Neural progenitor cell (in vitro differentiated cells): ENCODE data around the gene DTD1. TPM values are rescaled to one million over a fixed set of nuclear protein-coding genes. Genes with fewer than 3 reads are reported as not detected.
"Not testable (repeated sequence)": the region's sequence is repeated elsewhere in the genome, so short reads cannot be mapped to it uniquely, and the experiment has no call there.

ENCODE experiments used
- DNase-seq: peaks from one replicate; pipeline ENCODE4 v3.0.0-alpha.2; 2016; ENCODE audit warnings: low spot score
- H2AFZ ChIP-seq: fragments of 200-600 bp; sonication (generic); replicated peaks from 2 replicates; pipeline ENCODE4 v1.6.1; 2016; ENCODE audit warnings: antibody characterized with exemption
- H3F3A ChIP-seq: fragments of 200-600 bp; sonication (generic); 2 replicates; pipeline ENCODE4 v1.6.1; 2016; ENCODE audit warnings: antibody characterized with exemption, low read depth
- H3K27ac ChIP-seq: fragments of 200-600 bp; sonication (generic); 2 replicates; pipeline ENCODE4 v1.5.1; 2016; ENCODE audit warnings: mild to moderate bottlenecking
- H3K27me3 ChIP-seq: fragments of 200-600 bp; sonication (generic); 2 replicates; pipeline ENCODE4 v1.6.1; 2016; ENCODE audit warnings: mild to moderate bottlenecking, moderate library complexity
- H3K36me3 ChIP-seq: fragments of 200-600 bp; sonication (generic); 2 replicates; pipeline ENCODE4 v1.5.1; 2016
- H3K4me1 ChIP-seq: fragments of 200-600 bp; sonication (generic); 2 replicates; pipeline ENCODE4 v1.6.1; 2016; ENCODE audit warnings: mixed run types
- H3K4me2 ChIP-seq: fragments of 200-600 bp; sonication (generic); 2 replicates; pipeline ENCODE4 v1.6.1; 2016
- H3K4me3 ChIP-seq: fragments of 200-600 bp; sonication (generic); 2 replicates; pipeline ENCODE4 v1.5.1; 2016
- H3K79me2 ChIP-seq: fragments of 200-600 bp; sonication (generic); 2 replicates; pipeline ENCODE4 v1.6.1; 2016; ENCODE audit warnings: low read depth
- H3K9ac ChIP-seq: fragments of 200-600 bp; sonication (generic); 2 replicates; pipeline ENCODE4 v1.6.1; 2016
- H3K9me3 ChIP-seq: fragments of 200-600 bp; sonication (generic); 2 replicates; pipeline ENCODE4 v1.5.1; 2016; ENCODE audit warnings: low read depth
- H4K20me1 ChIP-seq: fragments of 200-600 bp; sonication (generic); 2 replicates; pipeline ENCODE4 v1.6.1; 2016; ENCODE audit warnings: low read depth
- H3K27ac Mint-ChIP-seq: 3 replicates; pipeline ENCODE4 v1.8.0; 2021; ENCODE audit warnings: mixed read lengths
- H3K27me3 Mint-ChIP-seq: 2 replicates; pipeline ENCODE4 v1.8.0; 2022; ENCODE audit warnings: low read depth, mild to moderate bottlenecking, inconsistent platforms, moderate library complexity, mixed read lengths; ENCODE audit not compliant: insufficient read depth
- H3K36me3 Mint-ChIP-seq: 3 replicates; pipeline ENCODE4 v1.8.0; 2021; ENCODE audit warnings: mixed read lengths
- H3K4me1 Mint-ChIP-seq: 3 replicates; pipeline ENCODE4 v1.8.0; 2021; ENCODE audit warnings: mixed read lengths
- H3K4me3 Mint-ChIP-seq: 3 replicates; pipeline ENCODE4 v1.8.0; 2021; ENCODE audit warnings: mild to moderate bottlenecking, moderate library complexity, mixed read lengths
- H3K9me3 Mint-ChIP-seq: 3 replicates; pipeline ENCODE4 v1.8.0; 2020; ENCODE audit warnings: mixed read lengths
- CTCF ChIP-seq: fragments of 200-600 bp; sonication (generic); IDR thresholded peaks from 2 replicates; pipeline ENCODE4 v1.5.1; 2017; ENCODE audit warnings: antibody characterized with exemption, mild to moderate bottlenecking
- EZH2 ChIP-seq: fragments of 200-600 bp; sonication (generic); IDR thresholded peaks from 2 replicates; pipeline ENCODE4 v1.6.1; 2017; ENCODE audit warnings: antibody characterized with exemption, mild to moderate bottlenecking, moderate library complexity
- EZH2phosphoT487 ChIP-seq: fragments of 200-600 bp; sonication (generic); IDR thresholded peaks from 2 replicates; pipeline ENCODE4 v1.6.1; 2017; ENCODE audit warnings: antibody characterized with exemption
- total RNA-seq: library from RNA; depleted of rRNA; stranded (reverse); fragments of >200 nt; gene quantifications from 2 replicates; pipeline ENCODE4 v1.2.3, GENCODE V29; 2015; ENCODE audit warnings: low replicate concordance

DTD1 gene
- total RNA-seq, 1 donor from 2014 or later: 92.6 TPM

GRCh38 chr20:18780385-18781130 lies 192.7 kb downstream of the DTD1 start:
- Mint-ChIP-seq H3K27me3 (peaks cover 6% of the 10 kb centered on the region), H3K4me1 (no peaks in the 10 kb centered on the region), H3K36me3 (no peaks in the 10 kb centered on the region), H3K9me3 (no peaks in the 10 kb centered on the region), H3K27ac (no peak overlapping the region), H3K4me3 (no peak overlapping the region)
- Histone ChIP-seq H4K20me1 (no peaks in the 10 kb centered on the region), H3K79me2 (no peaks in the 10 kb centered on the region), H3K27me3 (no peaks in the 10 kb centered on the region), H3K36me3 (no peaks in the 10 kb centered on the region), H3K27ac (no peak overlapping the region), H2AFZ (no peak overlapping the region), H3K9me3 (no peaks in the 10 kb centered on the region), H3K9ac (no peak overlapping the region), H3K4me2 (no peak overlapping the region), H3F3A (no peaks in the 10 kb centered on the region), H3K4me3 (no peak overlapping the region), H3K4me1 (no peaks in the 10 kb centered on the region)
- TF ChIP-seq EZH2: no peak
- no peak for TF ChIP-seq EZH2phosphoT487
- TF ChIP-seq CTCF: no peak
- DNase-seq: no peak

GRCh38 chr20:18781509-18781908 lies 193.7 kb downstream of the DTD1 start:
- Histone ChIP-seq H3K9me3 (no peaks in the 10 kb centered on the region), H3K4me1 (no peaks in the 10 kb centered on the region), H3K36me3 (no peaks in the 10 kb centered on the region), H3K4me2 (no peak overlapping the region), H3K27ac (no peak overlapping the region), H3K4me3 (no peak overlapping the region), H3K9ac (no peak overlapping the region), H4K20me1 (no peaks in the 10 kb centered on the region), H3K79me2 (no peaks in the 10 kb centered on the region), H2AFZ (no peak overlapping the region), H3F3A (no peaks in the 10 kb centered on the region), H3K27me3 (no peaks in the 10 kb centered on the region)
- TF ChIP-seq EZH2phosphoT487 (no peak), EZH2 (no peak), CTCF (no peak)
- no peaks in the 10 kb centered on the region for H3K4me1 Mint-ChIP-seq
- H3K27me3 Mint-ChIP-seq: peaks cover 6% of the 10 kb centered on the region
- no peak overlapping the region for H3K27ac Mint-ChIP-seq
- H3K4me3 Mint-ChIP-seq: no peak overlapping the region
- no peaks in the 10 kb centered on the region for H3K9me3 Mint-ChIP-seq
- no peaks in the 10 kb centered on the region for H3K36me3 Mint-ChIP-seq
- no peak for DNase-seq

- H3K9me3 ChIP-seq: no peaks in the 10 kb centered on the region
- H3K4me1 Mint-ChIP-seq: no peaks in the 10 kb centered on the region
- no peak overlapping the region for H3K27ac Mint-ChIP-seq
- no peaks in the 10 kb centered on the region for H3K79me2 ChIP-seq
- no peak overlapping the region for H2AFZ ChIP-seq
- no peak overlapping the region for H3K9ac ChIP-seq
- no peaks in the 10 kb centered on the region for H3K4me1 ChIP-seq
- no peaks in the 10 kb centered on the region for H4K20me1 ChIP-seq
- H3K4me3 ChIP-seq: no peak overlapping the region
- H3K4me3 Mint-ChIP-seq: no peak overlapping the region
- peaks cover 5% of the 10 kb centered on the region for H3K27me3 Mint-ChIP-seq
- peaks cover 6% of the 10 kb centered on the region for H3K9me3 Mint-ChIP-seq
- no peak overlapping the region for H3K27ac ChIP-seq
- TF ChIP-seq EZH2phosphoT487 (no peak), EZH2 (no peak), CTCF (no peak)
- no peaks in the 10 kb centered on the region for H3K36me3 Mint-ChIP-seq
- DNase-seq: no peak
- no peak overlapping the region for H3K4me2 ChIP-seq
- peaks cover 1% of the 10 kb centered on the region for H3K27me3 ChIP-seq
- H3F3A ChIP-seq: no peaks in the 10 kb centered on the region
- no peaks in the 10 kb centered on the region for H3K36me3 ChIP-seq
Measured at GRCh38 chr20:18783385-18783959, 195.6 kb downstream of the DTD1 start.

DNA sequence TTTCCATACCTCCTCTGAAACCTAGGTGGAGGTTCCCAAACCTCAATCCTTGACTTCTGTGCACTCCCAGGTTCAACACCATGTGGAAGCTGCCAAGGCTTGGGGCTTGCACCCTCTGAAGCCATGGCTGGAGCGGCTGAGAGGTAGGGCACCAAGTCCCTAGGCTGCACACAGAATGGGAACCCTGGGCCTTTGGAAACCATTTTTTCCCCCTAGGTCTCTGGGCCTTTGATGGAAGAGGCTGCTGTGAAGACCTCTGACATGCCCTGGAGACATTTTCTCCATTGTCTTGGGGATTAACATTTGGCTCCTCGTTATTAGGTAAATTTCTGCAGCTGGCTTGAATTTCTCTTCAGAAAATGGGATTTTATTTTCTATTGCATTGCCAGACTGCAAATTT lies 199.2 kb downstream of the DTD1 start:
- H3K27ac ChIP-seq: not testable (repeated sequence)

More for the DNA sequence above, 199.2 kb downstream of the DTD1 start:
- not testable (repeated sequence) for H2AFZ ChIP-seq, H3K4me1 Mint-ChIP-seq, H3K36me3 Mint-ChIP-seq, H3K9me3 Mint-ChIP-seq, H3K79me2 ChIP-seq, H3K9me3 ChIP-seq, H3K4me2 ChIP-seq, DNase-seq, H3K36me3 ChIP-seq, H3F3A ChIP-seq, H3K27ac Mint-ChIP-seq, H3K27me3 Mint-ChIP-seq, H3K4me1 ChIP-seq, H3K9ac ChIP-seq, H3K4me3 Mint-ChIP-seq, H4K20me1 ChIP-seq, H3K4me3 ChIP-seq
- peaks cover 36% of the 10 kb centered on the region for H3K27me3 ChIP-seq
